HepG2 (cell line): ENCODE data around the gene MYH9. TPM values are rescaled to one million over a fixed set of nuclear protein-coding genes. Genes with fewer than 3 reads are reported as not detected.
A peak's percentile ranks its signal among the peaks of the same experiment; 100 is the strongest.
"Not testable (repeated sequence)": the region's sequence is repeated elsewhere in the genome, so short reads cannot be mapped to it uniquely, and the experiment has no call there.

ENCODE experiments used
- ARHGAP35 ChIP-seq: sonication (generic); formaldehyde crosslinking; IDR thresholded peaks from 2 replicates; pipeline ENCODE4 v1.9.0; 2022; ENCODE audit warnings: mild to moderate bottlenecking, inconsistent platforms, moderate library complexity, missing genetic modification reagents, borderline replicate concordance
- ASH2L ChIP-seq: fragments of 300-600, 200-600 bp; sonication (generic); IDR thresholded peaks from 2 replicates; pipeline ENCODE4 v1.7.0; 2017; ENCODE audit warnings: low read depth, mild to moderate bottlenecking, moderate library complexity, mixed read lengths, low read length; ENCODE audit not compliant: insufficient read length
- ATF5 ChIP-seq: sonication (generic); formaldehyde crosslinking; IDR thresholded peaks from 2 replicates; pipeline ENCODE4 v1.4.0; 2020; ENCODE audit warnings: mild to moderate bottlenecking, low read depth, missing genetic modification reagents
- ATF7 ChIP-seq, 2 experiments: fragments of 450-650 bp in 1 of 2; sonication (generic) in 1 of 2; formaldehyde crosslinking in 1 of 2; IDR thresholded peaks; 2 replicates each; pipeline versions ENCODE4 v1.4.0 to v1.6.1; 2016 to 2020; ENCODE audit warnings: antibody characterized with exemption in 1 of 2, mild to moderate bottlenecking in 1 of 2, missing genetic modification reagents in 1 of 2
- CREB1 ChIP-seq, 2 experiments: fragments of 450-650 bp in 1 of 2; IDR thresholded peaks; 2 replicates each; pipeline ENCODE4 v1.6.1; 2016 to 2017; ENCODE audit warnings: control low read depth in 1 of 2, mild to moderate bottlenecking in 1 of 2, missing compliant biosample characterization in 1 of 2, missing genetic modification characterization in 1 of 2
- DR1 ChIP-seq: sonication (generic); formaldehyde crosslinking; IDR thresholded peaks from 2 replicates; pipeline ENCODE4 v1.8.0; 2021; ENCODE audit warnings: mild to moderate bottlenecking, missing genetic modification reagents, inconsistent platforms
- FOSL2 ChIP-seq: sonication (generic); formaldehyde crosslinking; IDR thresholded peaks from 2 replicates; pipeline ENCODE4 v1.4.0; 2020; ENCODE audit warnings: missing genetic modification reagents
- HMGXB4 ChIP-seq, 2 experiments: sonication (generic) in 1 of 2; formaldehyde crosslinking in 1 of 2; IDR thresholded peaks; 2 replicates each; pipeline versions ENCODE4 v1.4.0 to v1.6.1; 2018 to 2020; ENCODE audit warnings: missing genetic modification reagents in 2 of 2, borderline replicate concordance in 1 of 2, low read depth in 1 of 2, mild to moderate bottlenecking in 1 of 2, missing biosample characterization in 1 of 2
- HOXD1 ChIP-seq: sonication (generic); formaldehyde crosslinking; IDR thresholded peaks from 2 replicates; pipeline ENCODE4 v1.5.0; 2020; ENCODE audit warnings: missing genetic modification reagents
- KMT2B ChIP-seq: IDR thresholded peaks from 2 replicates; pipeline ENCODE4 v1.6.1; 2016; ENCODE audit warnings: missing genetic modification reagents, missing compliant biosample characterization
- SOX5 ChIP-seq: IDR thresholded peaks from 2 replicates; pipeline ENCODE4 v1.6.1; 2016; ENCODE audit warnings: borderline replicate concordance
- SOX6 ChIP-seq, 2 experiments: fragments of 450-650 bp in 1 of 2; sonication (generic) in 1 of 2; formaldehyde crosslinking in 1 of 2; IDR thresholded peaks; 2 replicates each; pipeline versions ENCODE4 v1.4.0 to v1.6.1; 2017 to 2020; ENCODE audit warnings: antibody characterized with exemption in 1 of 2, mild to moderate bottlenecking in 1 of 2, missing genetic modification reagents in 1 of 2
- ZBTB40 ChIP-seq, 2 experiments: fragments of 450-650 bp in 1 of 2; sonication (generic) in 1 of 2; formaldehyde crosslinking in 1 of 2; IDR thresholded peaks; 2 replicates each; pipeline versions ENCODE4 v1.6.1 to v1.8.0; 2016 to 2022; ENCODE audit warnings: antibody characterized with exemption in 1 of 2, mild to moderate bottlenecking in 1 of 2, missing genetic modification reagents in 1 of 2
- ZNF629 ChIP-seq: sonication (generic); formaldehyde crosslinking; conservative IDR thresholded peaks from 2 replicates; pipeline ENCODE4 v1.5.0; 2020; ENCODE audit warnings: missing genetic modification reagents
- polyA plus RNA-seq, 8 experiments: library from polyadenylated mRNA; depleted of rRNA in 3 of 8; stranded (reverse) in 7 of 8; unstranded in 1 of 8; fragments of >200 nt; fragmentation: Illumina TruSeq in 4 of 8; extraction: Trizol in 4 of 8; gene quantifications; 2 replicates each; pipeline versions ENCODE4 v1.2.1 to v1.2.3, GENCODE V29; 2011 to 2016; ENCODE audit warnings: low read depth in 4 of 8, missing spikeins in 1 of 8, mixed read lengths in 1 of 8; ENCODE audit not compliant: insufficient read depth in 1 of 8
- total RNA-seq, 5 experiments: library from RNA; depleted of rRNA; stranded (reverse); fragments of >200 nt; fragmentation: Illumina TruSeq; extraction: Trizol; gene quantifications; 2 replicates each; pipeline ENCODE4 v1.2.3, GENCODE V29; 2016; ENCODE audit warnings: low read depth in 1 of 5

The MYH9 gene
- total and polyA plus RNA-seq, 2 of the 13 experiments (the other 11 are each of a cell fraction or from before 2014, with no cell fraction given) = 50.7 to 98.5 TPM

GRCh38 chr22:36251979-36252608, 135.7 kb downstream of the MYH9 start (continued):
- TF ChIP-seq HMGXB4 (CRISPR knock-in tag; IDR thresholded peaks at IDR 0.05; ENCODE audit: borderline replicate concordance in 1 of 2, low read depth in 1 of 2) = peak; percentile 39 to 71; a peak in 3 of 4 replicates
- TF ChIP-seq ASH2L = peak; percentile 27
- not testable (repeated sequence) for TF ChIP-seq SOX6, CREB1, ZBTB40, ATF7 (IDR thresholded peaks at IDR 0.05)
- peak; percentile 75 for TF ChIP-seq SOX6 (CRISPR knock-in tag; IDR thresholded peaks at IDR 0.05)
- TF ChIP-seq CREB1 (CRISPR knock-in tag; IDR thresholded peaks at IDR 0.05) = peak; percentile 79
- 0 out of 2 replicates have a peak, but pooled peaks have one; percentile 54 for TF ChIP-seq ATF5 (CRISPR knock-in tag)
- TF ChIP-seq KMT2B (CRISPR knock-in tag) = peak; percentile 76; the same call in 1 of the 2 replicates
- TF ChIP-seq ZNF629 (CRISPR knock-in tag) = 0 out of 2 replicates have a peak, but pooled peaks have one; percentile 19
- peak; percentile 77 for TF ChIP-seq SOX5 (CRISPR knock-in tag)
- peak; percentile 50; the same call in 1 of the 2 replicates for TF ChIP-seq ARHGAP35 (CRISPR knock-in tag)
- peak; percentile 44; the same call in 1 of the 2 replicates for TF ChIP-seq DR1 (CRISPR knock-in tag)
- TF ChIP-seq ZBTB40 (CRISPR knock-in tag; IDR thresholded peaks at IDR 0.05) = peak; percentile 72; the same call in 1 of the 2 replicates
- peak; percentile 58; the same call in 1 of the 2 replicates for TF ChIP-seq HOXD1 (CRISPR knock-in tag)
- peak; percentile 34; the same call in 1 of the 2 replicates for TF ChIP-seq FOSL2 (CRISPR knock-in tag)
- TF ChIP-seq ATF7 (CRISPR knock-in tag; IDR thresholded peaks at IDR 0.05) = peak; percentile 56; the same call in 1 of the 2 replicates
